ENCODE results near the gene LIME1. TPM values are rescaled to one million over a fixed set of nuclear protein-coding genes. Genes with fewer than 3 reads are reported as not detected.

The LIME1 gene
- total and polyA plus RNA-seq, 12 donors, result 0.79 to 15.7 (median 3.0) TPM

- DNase-seq, result no peak
- H3K36me3 ChIP-seq, result peaks cover 0 to 41% (median 5%) of the 10 kb centered on the region in 9 donors
- H3K9me3 ChIP-seq, result no peaks in the 10 kb centered on the region
- WGBS, 2 donors, result 76 to 82% methylated on average over 16 of the region's 16 CpGs
- peaks cover 14 to 43% (median 33%) of the 10 kb centered on the region in 9 donors for H3K4me1 ChIP-seq
- H3K4me3 ChIP-seq, result no peak overlapping the region
- ATAC-seq, result no peak
- intact Hi-C loops (cut with DNase I), result loop anchor here in 6 of 10 donors (2.0 to 10.0 kb wide), 4 partner anchors 81 to 191 kb away; partner anchors contain the start of genes TPD52L2 (in 3 of the 6), ABHD16B (in 2 of the 6) and SAMD10 (in 2 of the 6)
- no peaks in the 10 kb centered on the region for H3K27me3 ChIP-seq
- H3K27ac ChIP-seq, result peak overlapping the region in 1 of 10 donors; percentile 30
- TF ChIP-seq CTCF (IDR thresholded peaks at IDR 0.05), result no peak
These were observed 47.5 kb downstream of the LIME1 start for GRCh38 chr20:63783970-63784369.

GRCh38 chr20:63785691-63786131, 49.2 kb downstream of the LIME1 start:
- intact Hi-C loops (cut with DNase I), result loop anchor here in 9 of 10 donors (2.0 to 10.0 kb wide), 6 partner anchors 37 to 189 kb away; partner anchors contain the start of genes ABHD16B (in 6 of the 9), TPD52L2 (in 5 of the 9) and SAMD10 (in 2 of the 9)
- no peak for DNase-seq
- TF ChIP-seq CTCF (IDR thresholded peaks at IDR 0.05), result no peak
- 64 to 68% methylated on average over 14 of the region's 14 CpGs for WGBS, 2 donors
- Histone ChIP-seq H3K4me1 (peaks cover 20 to 61% (median 45%) of the 10 kb centered on the region in 9 donors), H3K9me3 (no peaks in the 10 kb centered on the region), H3K36me3 (peaks cover 0 to 58% (median 21%) of the 10 kb centered on the region in 9 donors), H3K27me3 (no peaks in the 10 kb centered on the region), H3K4me3 (no peak overlapping the region), H3K27ac (peak overlapping the region in 8 of 10 donors; percentile 52 to 95 (median 80))
- no peak for ATAC-seq

GRCh38 chr20:63787302-63787701, 50.8 kb downstream of the LIME1 start:
- peak; percentile 49 to 59 for DNase-seq
- H3K36me3 ChIP-seq, result peaks cover 0 to 55% (median 21%) of the 10 kb centered on the region in 9 donors
- TF ChIP-seq CTCF (IDR thresholded peaks at IDR 0.05), result no peak
- no peaks in the 10 kb centered on the region for H3K9me3 ChIP-seq
- H3K27me3 ChIP-seq, result no peaks in the 10 kb centered on the region
- 46 to 59% methylated on average over 11 of the region's 11 CpGs for WGBS, 2 donors
- peak overlapping the region in 4 of 10 donors; percentile 17 to 31 (median 27) for H3K4me3 ChIP-seq
- ATAC-seq, result peak; percentile 72 to 92 (median 86)
- peaks cover 28 to 76% (median 60%) of the 10 kb centered on the region in 9 donors for H3K4me1 ChIP-seq
- H3K27ac ChIP-seq, result peak overlapping the region; percentile 65 to 95 (median 86)
- intact Hi-C loops (cut with DNase I), result loop anchor here (1.0 to 10.0 kb wide), 7 partner anchors 35 to 187 kb away; partner anchors contain the start of genes ABHD16B (in 6 of the 10), TPD52L2 (in 4 of the 10) and SAMD10 (in 2 of the 10)

- Histone ChIP-seq H3K27me3 (no peaks in the 10 kb centered on the region), H3K9me3 (no peaks in the 10 kb centered on the region), H3K36me3 (peaks cover 0 to 55% (median 21%) of the 10 kb centered on the region in 9 donors), H3K4me1 (peaks cover 28 to 81% (median 65%) of the 10 kb centered on the region in 9 donors), H3K27ac (peak overlapping the region; percentile 65 to 95 (median 86)), H3K4me3 (peak overlapping the region in 5 of 10 donors; percentile 8 to 31 (median 26))
- DNase-seq (no peak), ATAC-seq (peak in 5 of 8 donors; percentile 23 to 39 (median 27))
- WGBS, 2 donors, result 27 to 44% methylated on average over 16 of the region's 16 CpGs
- intact Hi-C loops (cut with DNase I), result loop anchor here (1.0 to 10.0 kb wide), 7 partner anchors 35 to 187 kb away; partner anchors contain the start of genes ABHD16B (in 6 of the 10), TPD52L2 (in 4 of the 10) and SAMD10 (in 2 of the 10)
- no peak for TF ChIP-seq CTCF (IDR thresholded peaks at IDR 0.05)
These were observed 51.3 kb downstream of the LIME1 start for GRCh38 chr20:63787749-63788148.

Other genes with a start within 250 kb of the LIME1 start
- gene EEF1A2, start 237.6 kb upstream of the LIME1 start, total RNA-seq, result 1,000 to 10,000 TPM; 1,074 to 1,437 (median 1,307) TPM
- 1,000 to 10,000 TPM in 1 of 2 donors, 100 to 1,000 TPM in 1; 881 to 1,465 TPM for gene EEF1A2, start 237.6 kb upstream of the LIME1 start, polyA plus RNA-seq
- 100 to 1,000 TPM; 186 to 433 (median 269) TPM for gene PPDPF, start 215.9 kb upstream of the LIME1 start, total RNA-seq
- 100 to 1,000 TPM; 261 to 324 TPM for gene PPDPF, start 215.9 kb upstream of the LIME1 start, polyA plus RNA-seq
- gene PTK6, start 199.3 kb upstream of the LIME1 start, total RNA-seq, result under 1 TPM in 2 of 10 donors, not detected in 8; 0.06 to 0.28 TPM
- gene PTK6, start 199.3 kb upstream of the LIME1 start, polyA plus RNA-seq, result under 1 TPM in 1 of 2 donors, not detected in 1; 0.03 TPM
- gene SRMS, start 188.9 kb upstream of the LIME1 start, total RNA-seq, result not detected
- not detected for gene SRMS, start 188.9 kb upstream of the LIME1 start, polyA plus RNA-seq
- under 1 TPM in 4 of 10 donors, not detected in 6; 0.09 to 0.23 (median 0.16) TPM for gene FNDC11, start 182.5 kb upstream of the LIME1 start, total RNA-seq
- gene FNDC11, start 182.5 kb upstream of the LIME1 start, polyA plus RNA-seq, result under 1 TPM; 0.19 to 0.29 TPM
- 10 to 100 TPM; 10.8 to 34.3 (median 12.7) TPM for gene HELZ2, start 162.4 kb upstream of the LIME1 start, total RNA-seq
- gene HELZ2, start 162.4 kb upstream of the LIME1 start, polyA plus RNA-seq, result 10 to 100 TPM in 1 of 2 donors, 1 to 10 TPM in 1; 4.8 to 12.2 TPM
- 1 to 10 TPM; 4.9 to 7.5 (median 5.8) TPM for gene GMEB2, start 109.6 kb upstream of the LIME1 start, total RNA-seq
- 1 to 10 TPM; 6.0 to 8.2 TPM for gene GMEB2, start 109.6 kb upstream of the LIME1 start, polyA plus RNA-seq
- gene STMN3, start 83.2 kb upstream of the LIME1 start, total RNA-seq, result 1 to 10 TPM; 1.7 to 9.9 (median 3.9) TPM
- gene STMN3, start 83.2 kb upstream of the LIME1 start, polyA plus RNA-seq, result 1 to 10 TPM; 9.7 TPM
- 10 to 100 TPM in 5 of 10 donors, 1 to 10 TPM in 5; 6.1 to 14.5 (median 10.3) TPM for gene RTEL1, start 78.4 kb upstream of the LIME1 start, total RNA-seq
- gene RTEL1, start 78.4 kb upstream of the LIME1 start, polyA plus RNA-seq, result 10 to 100 TPM in 1 of 2 donors, 1 to 10 TPM in 1; 5.3 to 18.8 TPM
- 1 to 10 TPM in 4 of 10 donors, under 1 TPM in 6; 0.26 to 5.1 (median 0.57) TPM for gene TNFRSF6B, start 40.0 kb upstream of the LIME1 start, total RNA-seq
- gene TNFRSF6B, start 40.0 kb upstream of the LIME1 start, polyA plus RNA-seq, result 10 to 100 TPM; 11.7 to 12.5 TPM
- gene ARFRP1, start 28.7 kb upstream of the LIME1 start, total RNA-seq, result 10 to 100 TPM; 34.9 to 51.6 (median 38.8) TPM
- 10 to 100 TPM; 43.2 to 59.1 TPM for gene ARFRP1, start 28.7 kb upstream of the LIME1 start, polyA plus RNA-seq
- 10 to 100 TPM; 11.8 to 21.7 (median 14.7) TPM for gene ZGPAT, start 28.6 kb upstream of the LIME1 start, total RNA-seq
- gene ZGPAT, start 28.6 kb upstream of the LIME1 start, polyA plus RNA-seq, result 10 to 100 TPM; 26.5 to 44.7 TPM
- gene SLC2A4RG, start 3.1 kb downstream of the LIME1 start, total RNA-seq, result 10 to 100 TPM; 64.4 to 85.3 (median 76.8) TPM
- 100 to 1,000 TPM in 1 of 2 donors, 10 to 100 TPM in 1; 36.3 to 114 TPM for gene SLC2A4RG, start 3.1 kb downstream of the LIME1 start, polyA plus RNA-seq
- 10 to 100 TPM; 10.2 to 25.4 (median 14.7) TPM for gene ZBTB46, start 94.6 kb downstream of the LIME1 start, total RNA-seq
- gene ZBTB46, start 94.6 kb downstream of the LIME1 start, polyA plus RNA-seq, result 10 to 100 TPM in 1 of 2 donors, 1 to 10 TPM in 1; 5.6 to 10.3 TPM
- not detected for gene ABHD16B, start 124.8 kb downstream of the LIME1 start, total RNA-seq
- under 1 TPM; 0.32 to 0.59 TPM for gene ABHD16B, start 124.8 kb downstream of the LIME1 start, polyA plus RNA-seq
- gene TPD52L2, start 128.6 kb downstream of the LIME1 start, total RNA-seq, result 10 to 100 TPM; 60.1 to 83.0 (median 72.8) TPM
- gene TPD52L2, start 128.6 kb downstream of the LIME1 start, polyA plus RNA-seq, result 100 to 1,000 TPM in 1 of 2 donors, 10 to 100 TPM in 1; 50.6 to 119 TPM
- 10 to 100 TPM; 32.8 to 52.2 (median 38.5) TPM for gene DNAJC5, start 158.5 kb downstream of the LIME1 start, total RNA-seq
- 10 to 100 TPM; 19.5 to 23.8 TPM for gene DNAJC5, start 158.5 kb downstream of the LIME1 start, polyA plus RNA-seq
- gene UCKL1, start 219.8 kb downstream of the LIME1 start, total RNA-seq, result 10 to 100 TPM; 27.3 to 70.4 (median 39.0) TPM
- 100 to 1,000 TPM in 1 of 2 donors, 10 to 100 TPM in 1; 36.3 to 130 TPM for gene UCKL1, start 219.8 kb downstream of the LIME1 start, polyA plus RNA-seq
- gene ZNF512B, start 233.3 kb downstream of the LIME1 start, total RNA-seq, result 10 to 100 TPM; 11.1 to 14.8 (median 13.7) TPM
- gene ZNF512B, start 233.3 kb downstream of the LIME1 start, polyA plus RNA-seq, result 10 to 100 TPM in 1 of 2 donors, 1 to 10 TPM in 1; 4.6 to 11.8 TPM
- gene SAMD10, start 243.0 kb downstream of the LIME1 start, total RNA-seq, result 1 to 10 TPM; 3.4 to 8.4 (median 4.0) TPM
- gene SAMD10, start 243.0 kb downstream of the LIME1 start, polyA plus RNA-seq, result 1 to 10 TPM; 3.9 to 8.8 TPM
- 10 to 100 TPM; 43.8 to 53.6 (median 48.1) TPM for gene PRPF6, start 244.5 kb downstream of the LIME1 start, total RNA-seq
- 10 to 100 TPM; 27.8 to 48.4 TPM for gene PRPF6, start 244.5 kb downstream of the LIME1 start, polyA plus RNA-seq